ENCODE measurements around the gene DMTF1. TPM values are rescaled to one million over a fixed set of nuclear protein-coding genes. Genes with fewer than 3 reads are reported as not detected.
"Not testable (repeated sequence)": the region's sequence is repeated elsewhere in the genome, so short reads cannot be mapped to it uniquely, and the experiment has no call there.

Gene DMTF1
- polyA plus RNA-seq, 1 donor: 151 TPM

DNA sequence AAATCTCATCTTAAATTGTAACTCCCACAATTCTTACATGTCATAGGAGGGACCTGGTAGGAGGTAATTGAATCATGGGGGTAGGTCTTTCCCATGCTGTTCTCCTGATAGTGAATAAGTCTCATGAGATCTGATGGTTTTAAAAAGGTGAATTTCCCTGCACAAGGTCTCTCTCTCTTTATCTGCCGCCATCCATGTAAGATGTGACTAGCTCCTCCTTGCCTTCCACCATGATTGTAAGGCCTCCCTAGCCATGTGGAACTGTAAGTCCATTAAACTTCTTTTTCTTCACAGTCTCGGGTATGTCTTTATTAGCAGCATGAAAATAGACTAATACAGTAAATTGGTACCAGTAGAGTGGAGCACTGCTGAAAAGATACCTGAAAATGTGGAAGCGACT lies 38.3 kb upstream of the DMTF1 start:
- WGBS (ENCODE audit: insufficient coverage, low lambda C conversion rate): 100% methylated on average over 2 of the region's 3 CpGs

DNA sequence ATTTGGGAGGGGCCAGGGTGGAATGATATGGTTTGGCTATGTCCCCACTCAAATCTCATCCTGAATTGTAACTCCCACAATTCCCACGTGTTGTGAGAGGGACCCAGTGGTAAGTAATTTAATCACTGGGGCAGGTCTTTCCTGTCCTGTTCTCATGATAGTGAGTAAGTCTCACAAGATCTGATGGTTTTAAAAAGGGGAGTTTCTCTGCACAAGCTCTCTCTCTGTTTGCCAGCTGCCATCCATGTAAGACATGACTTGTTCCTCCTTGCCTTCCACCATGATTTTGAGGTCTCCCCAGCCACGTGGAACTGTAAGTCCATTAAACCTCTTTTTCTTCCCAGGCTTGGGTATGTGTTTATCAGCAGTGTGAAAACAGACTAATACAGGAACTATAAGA lies 36.5 kb upstream of the DMTF1 start:
- H3K27me3 ChIP-seq (ENCODE audit: control insufficient read depth, insufficient read depth, low read length); H3K27ac ChIP-seq (ENCODE audit: low read length); H3K9me3 ChIP-seq (ENCODE audit: control insufficient read depth, low read depth, low read length); H3K36me3 ChIP-seq (ENCODE audit: control insufficient read depth, insufficient read depth, low read length); H3K4me1 ChIP-seq (ENCODE audit: control insufficient read depth, insufficient read depth, low read length); DNase-seq; H3K4me3 ChIP-seq (ENCODE audit: low read length): not testable (repeated sequence)
- 100% methylated on average over 1 of the region's 2 CpGs for WGBS (ENCODE audit: insufficient coverage, low lambda C conversion rate)

More for the DNA sequence above, 38.3 kb upstream of the DMTF1 start:
- not testable (repeated sequence) for H3K27ac ChIP-seq (ENCODE audit: low read length); H3K9me3 ChIP-seq (ENCODE audit: control insufficient read depth, low read depth, low read length); H3K36me3 ChIP-seq (ENCODE audit: control insufficient read depth, insufficient read depth, low read length); H3K27me3 ChIP-seq (ENCODE audit: control insufficient read depth, insufficient read depth, low read length); H3K4me1 ChIP-seq (ENCODE audit: control insufficient read depth, insufficient read depth, low read length); DNase-seq; H3K4me3 ChIP-seq (ENCODE audit: low read length)

GRCh38 chr7:87116315-87116714 lies 35.9 kb upstream of the DMTF1 start:
- no CpG with 5 or more reads among the region's 1 CpG for WGBS (ENCODE audit: insufficient coverage, low lambda C conversion rate)
- H3K27me3 ChIP-seq (ENCODE audit: control insufficient read depth, insufficient read depth, low read length): no peaks in the 10 kb centered on the region
- H3K9me3 ChIP-seq (ENCODE audit: control insufficient read depth, low read depth, low read length): peaks cover 9% of the 10 kb centered on the region
- H3K27ac ChIP-seq (ENCODE audit: low read length): no peak overlapping the region
- peaks cover 3% of the 10 kb centered on the region for H3K4me1 ChIP-seq (ENCODE audit: control insufficient read depth, insufficient read depth, low read length)
- H3K4me3 ChIP-seq (ENCODE audit: low read length): no peak overlapping the region
- H3K36me3 ChIP-seq (ENCODE audit: control insufficient read depth, insufficient read depth, low read length): no peaks in the 10 kb centered on the region
- no peak for DNase-seq

GRCh38 chr7:87119581-87119980 lies 32.7 kb upstream of the DMTF1 start:
- Histone ChIP-seq H3K4me3 (ENCODE audit: low read length) (no peak overlapping the region), H3K4me1 (ENCODE audit: control insufficient read depth, insufficient read depth, low read length) (no peaks in the 10 kb centered on the region), H3K27ac (ENCODE audit: low read length) (no peak overlapping the region), H3K9me3 (ENCODE audit: control insufficient read depth, low read depth, low read length) (peaks cover 2% of the 10 kb centered on the region), H3K36me3 (ENCODE audit: control insufficient read depth, insufficient read depth, low read length) (no peaks in the 10 kb centered on the region), H3K27me3 (ENCODE audit: control insufficient read depth, insufficient read depth, low read length) (no peaks in the 10 kb centered on the region)
- no CpG with 5 or more reads among the region's 2 CpGs for WGBS (ENCODE audit: insufficient coverage, low lambda C conversion rate)
- DNase-seq: no peak

- Histone ChIP-seq H3K27ac (ENCODE audit: low read length) (no peak overlapping the region), H3K9me3 (ENCODE audit: control insufficient read depth, low read depth, low read length) (no peaks in the 10 kb centered on the region), H3K27me3 (ENCODE audit: control insufficient read depth, insufficient read depth, low read length) (no peaks in the 10 kb centered on the region), H3K4me1 (ENCODE audit: control insufficient read depth, insufficient read depth, low read length) (no peaks in the 10 kb centered on the region), H3K36me3 (ENCODE audit: control insufficient read depth, insufficient read depth, low read length) (no peaks in the 10 kb centered on the region), H3K4me3 (ENCODE audit: low read length) (no peak overlapping the region)
- DNase-seq: no peak
Measured at GRCh38 chr7:87123105-87123504, 29.1 kb upstream of the DMTF1 start.

DNA sequence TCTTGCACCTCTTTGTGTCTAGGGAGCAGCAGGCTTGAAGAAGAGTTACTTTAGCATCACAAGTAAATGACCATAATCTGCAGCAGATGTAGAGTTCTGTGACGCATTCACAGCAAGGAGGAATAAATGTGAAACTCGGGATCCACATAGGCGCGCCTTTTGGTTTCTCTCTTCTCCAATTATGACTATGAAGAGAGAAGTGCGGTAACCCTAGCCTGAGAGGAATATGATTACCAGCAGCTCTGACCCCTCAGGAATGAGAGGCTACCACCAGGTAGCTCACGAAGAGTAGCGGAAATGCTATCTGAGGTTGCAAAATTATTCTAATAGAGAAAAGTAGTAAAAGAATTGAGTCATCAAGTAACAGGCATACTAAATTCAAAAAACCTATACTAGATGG lies 25.2 kb upstream of the DMTF1 start:
- no CpG with 5 or more reads among the region's 7 CpGs for WGBS (ENCODE audit: insufficient coverage, low lambda C conversion rate)
- no peak overlapping the region for H3K27ac ChIP-seq (ENCODE audit: low read length)
- H3K36me3 ChIP-seq (ENCODE audit: control insufficient read depth, insufficient read depth, low read length): no peaks in the 10 kb centered on the region
- no peak for DNase-seq
- no peaks in the 10 kb centered on the region for H3K27me3 ChIP-seq (ENCODE audit: control insufficient read depth, insufficient read depth, low read length)
- no peaks in the 10 kb centered on the region for H3K4me1 ChIP-seq (ENCODE audit: control insufficient read depth, insufficient read depth, low read length)
- no peaks in the 10 kb centered on the region for H3K9me3 ChIP-seq (ENCODE audit: control insufficient read depth, low read depth, low read length)
- H3K4me3 ChIP-seq (ENCODE audit: low read length): no peak overlapping the region

DNA sequence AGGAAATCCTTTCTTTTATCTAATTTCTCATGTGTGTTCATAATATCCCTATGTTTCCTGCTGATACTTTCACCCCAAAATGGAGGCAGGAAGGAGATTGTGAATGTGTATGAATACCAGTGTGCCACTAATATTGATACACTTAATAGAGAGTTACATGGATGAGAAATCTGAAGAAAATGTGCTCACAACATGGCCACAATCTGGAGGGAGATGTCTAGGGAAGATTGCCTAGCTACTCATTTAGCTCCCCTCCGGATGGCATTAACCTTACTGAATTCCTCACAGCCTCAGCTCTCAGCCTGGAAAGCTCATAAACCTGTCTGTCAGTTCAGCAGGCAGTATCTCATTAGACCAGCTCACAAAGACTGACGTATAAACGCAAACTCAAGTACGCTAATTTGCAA lies 23.4 kb upstream of the DMTF1 start:
- Histone ChIP-seq H3K27ac (ENCODE audit: low read length) (no peak overlapping the region), H3K27me3 (ENCODE audit: control insufficient read depth, insufficient read depth, low read length) (no peaks in the 10 kb centered on the region), H3K4me1 (ENCODE audit: control insufficient read depth, insufficient read depth, low read length) (no peaks in the 10 kb centered on the region), H3K9me3 (ENCODE audit: control insufficient read depth, low read depth, low read length) (no peaks in the 10 kb centered on the region), H3K4me3 (ENCODE audit: low read length) (no peak overlapping the region), H3K36me3 (ENCODE audit: control insufficient read depth, insufficient read depth, low read length) (no peaks in the 10 kb centered on the region)
- no CpG with 5 or more reads among the region's 4 CpGs for WGBS (ENCODE audit: insufficient coverage, low lambda C conversion rate)
- DNase-seq: peak in 1 of 2 donors; percentile 61

- H3K4me1 ChIP-seq (ENCODE audit: control insufficient read depth, insufficient read depth, low read length): no peaks in the 10 kb centered on the region
- no peak for DNase-seq
- no peaks in the 10 kb centered on the region for H3K36me3 ChIP-seq (ENCODE audit: control insufficient read depth, insufficient read depth, low read length)
- H3K4me3 ChIP-seq (ENCODE audit: low read length): no peak overlapping the region
- no peak overlapping the region for H3K27ac ChIP-seq (ENCODE audit: low read length)
- H3K9me3 ChIP-seq (ENCODE audit: control insufficient read depth, low read depth, low read length): no peaks in the 10 kb centered on the region
- WGBS (ENCODE audit: insufficient coverage, low lambda C conversion rate): 38% methylated on average over 1 of the region's 3 CpGs
- no peaks in the 10 kb centered on the region for H3K27me3 ChIP-seq (ENCODE audit: control insufficient read depth, insufficient read depth, low read length)
Measured at GRCh38 chr7:87129332-87129731, 22.9 kb upstream of the DMTF1 start.

DNA sequence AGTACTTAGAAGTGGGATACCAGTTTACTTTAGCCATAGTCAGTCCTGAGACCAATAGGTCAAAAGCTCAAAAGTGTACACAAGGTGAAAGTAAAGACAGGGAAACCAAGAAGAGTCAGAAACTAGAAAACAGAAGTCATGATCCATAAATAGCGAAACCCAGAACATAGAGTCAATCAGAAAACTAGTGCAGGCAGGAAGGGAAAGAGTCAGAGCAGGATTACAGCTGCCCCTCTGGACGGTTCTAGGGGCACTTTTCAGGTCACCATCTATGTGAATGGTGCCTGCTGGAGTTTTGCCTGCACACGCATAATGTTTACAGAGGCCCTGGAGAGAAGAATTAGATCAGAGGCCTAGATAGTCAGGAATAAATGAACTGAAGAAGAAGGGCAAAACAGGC lies 22.4 kb upstream of the DMTF1 start:
- Histone ChIP-seq H3K27me3 (ENCODE audit: control insufficient read depth, insufficient read depth, low read length) (no peaks in the 10 kb centered on the region), H3K4me1 (ENCODE audit: control insufficient read depth, insufficient read depth, low read length) (no peaks in the 10 kb centered on the region), H3K27ac (ENCODE audit: low read length) (no peak overlapping the region), H3K36me3 (ENCODE audit: control insufficient read depth, insufficient read depth, low read length) (no peaks in the 10 kb centered on the region), H3K9me3 (ENCODE audit: control insufficient read depth, low read depth, low read length) (no peaks in the 10 kb centered on the region), H3K4me3 (ENCODE audit: low read length) (no peak overlapping the region)
- 100% methylated on average over 1 of the region's 3 CpGs for WGBS (ENCODE audit: insufficient coverage, low lambda C conversion rate)
- DNase-seq: no peak

DNA sequence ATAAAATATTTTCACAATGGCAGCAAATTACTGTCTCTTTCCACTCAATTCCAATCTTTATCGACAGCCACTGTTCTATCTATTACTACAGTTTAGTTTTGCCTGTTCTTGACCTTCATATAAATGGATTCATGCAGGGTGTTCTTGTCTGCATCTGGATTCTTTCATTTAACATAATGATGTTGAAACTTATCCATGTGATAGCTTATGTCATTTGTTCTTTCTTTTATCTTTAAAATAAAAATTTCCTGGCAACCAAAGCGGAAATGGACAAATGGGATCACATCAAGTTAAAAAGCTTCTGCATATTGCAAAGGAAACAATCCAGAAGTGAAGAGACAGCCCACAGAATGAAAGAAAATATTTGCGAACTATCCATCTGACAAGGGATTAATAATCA lies 20.5 kb upstream of the DMTF1 start:
- Histone ChIP-seq H3K36me3 (ENCODE audit: control insufficient read depth, insufficient read depth, low read length) (no peaks in the 10 kb centered on the region), H3K9me3 (ENCODE audit: control insufficient read depth, low read depth, low read length) (no peaks in the 10 kb centered on the region), H3K27me3 (ENCODE audit: control insufficient read depth, insufficient read depth, low read length) (no peaks in the 10 kb centered on the region), H3K4me3 (ENCODE audit: low read length) (no peak overlapping the region), H3K27ac (ENCODE audit: low read length) (no peak overlapping the region), H3K4me1 (ENCODE audit: control insufficient read depth, insufficient read depth, low read length) (no peaks in the 10 kb centered on the region)
- no peak for DNase-seq
- WGBS (ENCODE audit: insufficient coverage, low lambda C conversion rate): 100% methylated on average over 3 of the region's 3 CpGs

GRCh38 chr7:87137271-87137670 lies 15.0 kb upstream of the DMTF1 start:
- H3K36me3 ChIP-seq (ENCODE audit: control insufficient read depth, insufficient read depth, low read length): no peaks in the 10 kb centered on the region
- no peaks in the 10 kb centered on the region for H3K27me3 ChIP-seq (ENCODE audit: control insufficient read depth, insufficient read depth, low read length)
- H3K4me1 ChIP-seq (ENCODE audit: control insufficient read depth, insufficient read depth, low read length): peaks cover 13% of the 10 kb centered on the region
- H3K27ac ChIP-seq (ENCODE audit: low read length): no peak overlapping the region
- no peaks in the 10 kb centered on the region for H3K9me3 ChIP-seq (ENCODE audit: control insufficient read depth, low read depth, low read length)
- DNase-seq: no peak
- no peak overlapping the region for H3K4me3 ChIP-seq (ENCODE audit: low read length)
